SU-DHL-6 (cell line): ENCODE measurements around the gene TOLLIP.
"Not testable (repeated sequence)": the region's sequence is repeated elsewhere in the genome, so short reads cannot be mapped to it uniquely, and the experiment has no call there.

Experiments
- H2AFZ ChIP-seq: fragments of 200-600 bp; sonication (generic); 2 replicates; pipeline ENCODE4 v1.6.1; 2014; ENCODE audit warnings: low read depth, mild to moderate bottlenecking, moderate library complexity, mixed read lengths, antibody characterized with exemption, low read length; ENCODE audit not compliant: severe bottlenecking
- H3F3A ChIP-seq: fragments of 200-600 bp; shearing (Covaris generic); 2 replicates; pipeline ENCODE4 v1.6.0; 2016; ENCODE audit warnings: antibody characterized with exemption, mild to moderate bottlenecking; ENCODE audit not compliant: insufficient read depth
- H3K27ac ChIP-seq: fragments of 200-600 bp; sonication (generic); 2 replicates; pipeline ENCODE4 v1.5.1; 2016; ENCODE audit warnings: low read depth, mild to moderate bottlenecking, low read length, moderate library complexity, mixed read lengths
- H3K27me3 ChIP-seq: fragments of 200-600 bp; sonication (generic), shearing (Covaris generic); 2 replicates; pipeline ENCODE4 v1.6.0; 2014; ENCODE audit warnings: mild to moderate bottlenecking, low read length
- H3K36me3 ChIP-seq: fragments of 200-600 bp; sonication (generic); 2 replicates; pipeline ENCODE4 v1.6.1; 2014; ENCODE audit warnings: mild to moderate bottlenecking, low read length, mixed read lengths
- H3K4me2 ChIP-seq: fragments of 300-600, 200-600 bp; shearing (Covaris generic), sonication (generic); 2 replicates; pipeline ENCODE4 v1.6.0; 2014; ENCODE audit warnings: low read length, low read depth, mild to moderate bottlenecking; ENCODE audit not compliant: poor library complexity, severe bottlenecking
- H3K4me3 ChIP-seq: fragments of 200-600 bp; sonication (generic); 2 replicates; pipeline ENCODE4 v1.5.1; 2014; ENCODE audit warnings: antibody characterized with exemption, low read length, mild to moderate bottlenecking, mixed read lengths; ENCODE audit not compliant: insufficient read depth, poor library complexity, severe bottlenecking
- H3K79me2 ChIP-seq: fragments of 200-600 bp; sonication (generic); 2 replicates; pipeline ENCODE4 v1.6.1; 2014; ENCODE audit warnings: mild to moderate bottlenecking, low read length, moderate library complexity; ENCODE audit not compliant: insufficient read depth
- H3K9ac ChIP-seq: fragments of 200-600 bp; sonication (generic); 2 replicates; pipeline ENCODE4 v1.7.0; 2014; ENCODE audit warnings: mild to moderate bottlenecking, low read length
- H3K9me2 ChIP-seq: fragments of 200-600 bp; sonication (generic); replicated peaks from 2 replicates; pipeline ENCODE4 v1.6.1; 2014; ENCODE audit warnings: low read length; ENCODE audit not compliant: insufficient read depth
- H3K9me3 ChIP-seq: fragments of 200-600 bp; sonication (generic); 2 replicates; pipeline ENCODE4 v1.6.1; 2014; ENCODE audit warnings: low read length, mixed read lengths; ENCODE audit not compliant: insufficient read depth
- H4K20me1 ChIP-seq: fragments of 200-600 bp; sonication (generic); 2 replicates; pipeline ENCODE4 v1.6.1; 2014; ENCODE audit warnings: low read depth, mild to moderate bottlenecking, antibody characterized with exemption, low read length, moderate library complexity, mixed read lengths
- EZH2phosphoT487 ChIP-seq: fragments of 200-600 bp; sonication (generic), shearing (Covaris generic); conservative IDR thresholded peaks from 2 replicates; pipeline ENCODE4 v1.6.1; 2018; ENCODE audit warnings: mild to moderate bottlenecking, antibody characterized with exemption, low read length, moderate library complexity, mixed read lengths
- TF ChIP-seq, protein P1 (sequence below): fragments of 200-600 bp; sonication (generic); IDR thresholded peaks from one replicate; pipeline ENCODE4 v1.5.1; 2017; ENCODE audit warnings: antibody characterized with exemption, mild to moderate bottlenecking, low read length, moderate library complexity; ENCODE audit not compliant: insufficient read depth, poor library complexity, severe bottlenecking

TOLLIP gene

GRCh38 chr11:1267441-1268100 is 41.9 kb downstream of the TOLLIP start:
- Histone ChIP-seq H3K9ac (no peak overlapping the region), H3K9me3 (peaks cover 5% of the 10 kb centered on the region; the same call in 1 of the 2 replicates), H3K27me3 (no peaks in the 10 kb centered on the region), H3K79me2 (no peaks in the 10 kb centered on the region), H3K36me3 (no peaks in the 10 kb centered on the region), H3K4me3 (no peak overlapping the region), H4K20me1 (no peaks in the 10 kb centered on the region), H3K27ac (no peak overlapping the region), H3K4me2 (no peak overlapping the region), H2AFZ (no peak overlapping the region), H3F3A (no peaks in the 10 kb centered on the region), H3K9me2 (no peaks in the 10 kb centered on the region)
- TF ChIP-seq, protein P1, sequence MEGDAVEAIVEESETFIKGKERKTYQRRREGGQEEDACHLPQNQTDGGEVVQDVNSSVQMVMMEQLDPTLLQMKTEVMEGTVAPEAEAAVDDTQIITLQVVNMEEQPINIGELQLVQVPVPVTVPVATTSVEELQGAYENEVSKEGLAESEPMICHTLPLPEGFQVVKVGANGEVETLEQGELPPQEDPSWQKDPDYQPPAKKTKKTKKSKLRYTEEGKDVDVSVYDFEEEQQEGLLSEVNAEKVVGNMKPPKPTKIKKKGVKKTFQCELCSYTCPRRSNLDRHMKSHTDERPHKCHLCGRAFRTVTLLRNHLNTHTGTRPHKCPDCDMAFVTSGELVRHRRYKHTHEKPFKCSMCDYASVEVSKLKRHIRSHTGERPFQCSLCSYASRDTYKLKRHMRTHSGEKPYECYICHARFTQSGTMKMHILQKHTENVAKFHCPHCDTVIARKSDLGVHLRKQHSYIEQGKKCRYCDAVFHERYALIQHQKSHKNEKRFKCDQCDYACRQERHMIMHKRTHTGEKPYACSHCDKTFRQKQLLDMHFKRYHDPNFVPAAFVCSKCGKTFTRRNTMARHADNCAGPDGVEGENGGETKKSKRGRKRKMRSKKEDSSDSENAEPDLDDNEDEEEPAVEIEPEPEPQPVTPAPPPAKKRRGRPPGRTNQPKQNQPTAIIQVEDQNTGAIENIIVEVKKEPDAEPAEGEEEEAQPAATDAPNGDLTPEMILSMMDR: no peak
- no peak for TF ChIP-seq EZH2phosphoT487

- not testable (repeated sequence) for H3F3A ChIP-seq, H3K4me3 ChIP-seq, H3K9me2 ChIP-seq, H3K4me2 ChIP-seq, H2AFZ ChIP-seq, H3K9ac ChIP-seq, H3K27me3 ChIP-seq, H3K36me3 ChIP-seq, H3K79me2 ChIP-seq, H3K9me3 ChIP-seq, H4K20me1 ChIP-seq, H3K27ac ChIP-seq
Observed at GRCh38 chr11:1266976-1267375, 42.5 kb downstream of the TOLLIP start.

- H3K4me3 ChIP-seq, H3K9me2 ChIP-seq, H4K20me1 ChIP-seq, H3K36me3 ChIP-seq, H2AFZ ChIP-seq, H3K4me2 ChIP-seq, H3F3A ChIP-seq, H3K27ac ChIP-seq, H3K9me3 ChIP-seq, H3K27me3 ChIP-seq, H3K9ac ChIP-seq, H3K79me2 ChIP-seq: not testable (repeated sequence)
Observed at GRCh38 chr11:1265480-1265879, 44.0 kb downstream of the TOLLIP start.

GRCh38 chr11:1264444-1264843 is 45.0 kb downstream of the TOLLIP start:
- not testable (repeated sequence) for H3K36me3 ChIP-seq, H2AFZ ChIP-seq, H3K79me2 ChIP-seq, H3K4me3 ChIP-seq, H3K27ac ChIP-seq, H3K9ac ChIP-seq, H4K20me1 ChIP-seq, H3K9me2 ChIP-seq, H3F3A ChIP-seq, H3K9me3 ChIP-seq, H3K4me2 ChIP-seq, H3K27me3 ChIP-seq

DNA sequence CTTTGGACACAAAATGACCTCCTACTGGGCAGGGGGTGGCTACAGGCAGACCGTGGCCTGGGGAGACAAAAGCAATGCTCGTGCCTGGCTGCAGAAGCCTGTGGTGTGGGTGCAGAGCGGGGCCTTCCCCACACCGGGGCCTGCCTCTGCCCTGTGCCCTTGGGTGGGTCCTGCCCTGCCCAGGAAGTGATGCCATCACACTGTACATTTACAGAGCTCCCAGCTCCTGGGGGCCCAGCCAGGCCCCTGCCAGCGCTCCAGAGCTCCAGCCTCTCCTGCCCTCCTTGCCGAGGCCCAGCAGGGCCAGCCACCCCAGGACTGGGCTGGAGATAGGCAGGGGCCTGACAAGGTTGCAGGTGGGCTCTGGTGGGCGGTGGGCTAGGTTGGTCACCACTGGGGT is 46.4 kb downstream of the TOLLIP start:
- Histone ChIP-seq H3K79me2 (no peaks in the 10 kb centered on the region), H3K27ac (no peak overlapping the region), H3K9me2 (no peaks in the 10 kb centered on the region), H3K9ac (peak overlapping the region; percentile 61), H3K4me2 (peak overlapping the region; percentile 65), H3K27me3 (no peaks in the 10 kb centered on the region), H3K36me3 (no peaks in the 10 kb centered on the region), H3F3A (no peaks in the 10 kb centered on the region), H3K4me3 (peak overlapping the region; percentile 46), H4K20me1 (no peaks in the 10 kb centered on the region), H3K9me3 (peaks cover 5% of the 10 kb centered on the region; the same call in 1 of the 2 replicates), H2AFZ (peak overlapping the region; percentile 72)
- TF ChIP-seq EZH2phosphoT487: no peak
- TF ChIP-seq, protein P1: no peak
